Trophoblast cell (in vitro differentiated cells and primary cell): ENCODE results near the gene IRAG1.

Source experiments
- DNase-seq, 2 donors: peaks; one replicate each; pipeline ENCODE4 v3.0.0-alpha.2; 2016
- H2AFZ ChIP-seq: 2 replicates; pipeline ENCODE4 v1.6.1; 2013; ENCODE audit warnings: low read length, moderate library complexity, mild to moderate bottlenecking; ENCODE audit not compliant: insufficient read depth, poor library complexity
- H2AK5ac ChIP-seq: 2 replicates; pipeline ENCODE4 v1.6.1; 2013; ENCODE audit warnings: mild to moderate bottlenecking, low read length
- H2BK120ac ChIP-seq: 2 replicates; pipeline ENCODE4 v1.6.1; 2013; ENCODE audit warnings: low read length, mild to moderate bottlenecking, moderate library complexity; ENCODE audit not compliant: insufficient read depth, poor library complexity
- H2BK12ac ChIP-seq: 2 replicates; pipeline ENCODE4 v1.6.1; 2013; ENCODE audit warnings: mild to moderate bottlenecking, low read length, moderate library complexity
- H2BK5ac ChIP-seq: 2 replicates; pipeline ENCODE4 v1.6.1; 2013; ENCODE audit warnings: low read length, low read depth, moderate library complexity, mild to moderate bottlenecking; ENCODE audit not compliant: poor library complexity
- H3K14ac ChIP-seq: 2 replicates; pipeline ENCODE4 v1.6.1; 2013; ENCODE audit warnings: mild to moderate bottlenecking, low read length
- H3K18ac ChIP-seq: 2 replicates; pipeline ENCODE4 v1.6.1; 2013; ENCODE audit warnings: mild to moderate bottlenecking, low read length
- H3K23ac ChIP-seq: 2 replicates; pipeline ENCODE4 v1.6.1; 2013; ENCODE audit warnings: low read length
- H3K27ac ChIP-seq: 2 replicates; pipeline ENCODE4 v1.5.1; 2013; ENCODE audit warnings: low read depth, mild to moderate bottlenecking, inconsistent platforms, low read length, moderate library complexity
- H3K27me3 ChIP-seq: 2 replicates; pipeline ENCODE4 v1.6.1; 2013; ENCODE audit warnings: inconsistent platforms, mild to moderate bottlenecking, low read length, moderate library complexity; ENCODE audit not compliant: insufficient read depth
- H3K36me3 ChIP-seq, 2 experiments: 1 replicate in 1 of 2; 2 replicates in 1 of 2; pipeline ENCODE4 v1.6.1; 2013; ENCODE audit warnings: low read length in 2 of 2, mild to moderate bottlenecking in 2 of 2, moderate library complexity in 1 of 2; ENCODE audit not compliant: insufficient read depth in 2 of 2, control insufficient read depth in 1 of 2
- H3K4ac ChIP-seq: 2 replicates; pipeline ENCODE4 v1.6.1; 2013; ENCODE audit warnings: low read depth, mild to moderate bottlenecking, low read length, moderate library complexity
- H3K4me1 ChIP-seq, 2 experiments: 1 replicate in 1 of 2; 2 replicates in 1 of 2; pipeline ENCODE4 v1.6.1; 2013; ENCODE audit warnings: low read length in 2 of 2, mild to moderate bottlenecking in 2 of 2, moderate library complexity in 1 of 2; ENCODE audit not compliant: insufficient read depth in 2 of 2, control insufficient read depth in 1 of 2
- H3K4me2 ChIP-seq: 2 replicates; pipeline ENCODE4 v1.6.1; 2013; ENCODE audit warnings: inconsistent platforms, mild to moderate bottlenecking, low read length, moderate library complexity
- H3K4me3 ChIP-seq: 2 replicates; pipeline ENCODE4 v1.5.1; 2013; ENCODE audit warnings: mild to moderate bottlenecking, low read depth, low read length, inconsistent platforms
- H3K79me1 ChIP-seq: one replicate; pipeline ENCODE4 v1.6.1; 2013; ENCODE audit warnings: low read length
- H3K79me2 ChIP-seq: 2 replicates; pipeline ENCODE4 v1.6.1; 2013; ENCODE audit warnings: low read length, mild to moderate bottlenecking; ENCODE audit not compliant: control insufficient read depth, insufficient read depth, poor library complexity
- H3K9ac ChIP-seq: 2 replicates; pipeline ENCODE4 v1.6.1; 2013; ENCODE audit warnings: mild to moderate bottlenecking, low read length
- H3K9me3 ChIP-seq: 2 replicates; pipeline ENCODE4 v1.6.1; 2013; ENCODE audit warnings: low read depth, mild to moderate bottlenecking, control low read depth, inconsistent platforms, low read length; ENCODE audit not compliant: insufficient read depth
- H4K12ac ChIP-seq: 2 replicates; pipeline ENCODE4 v1.6.1; 2013; ENCODE audit warnings: low read depth, mild to moderate bottlenecking, low read length, moderate library complexity
- H4K8ac ChIP-seq: 2 replicates; pipeline ENCODE4 v1.6.1; 2013; ENCODE audit warnings: low read depth, mild to moderate bottlenecking, low read length, moderate library complexity
- H4K91ac ChIP-seq: one replicate; pipeline ENCODE4 v1.6.1; 2013; ENCODE audit warnings: low read depth, mild to moderate bottlenecking, low read length, moderate library complexity
- WGBS: extraction: QIAGEN DNeasy Blood & Tissue Kit; methylation state at CpG from one replicate; pipeline ENCODE4 v1.1.7; 2013; ENCODE audit warnings: missing lambda C conversion rate; ENCODE audit not compliant: insufficient read length, insufficient coverage; ENCODE audit errors: extremely low coverage; 5-methylcytosine and 5-hydroxymethylcytosine counted together

The IRAG1 gene

DNA sequence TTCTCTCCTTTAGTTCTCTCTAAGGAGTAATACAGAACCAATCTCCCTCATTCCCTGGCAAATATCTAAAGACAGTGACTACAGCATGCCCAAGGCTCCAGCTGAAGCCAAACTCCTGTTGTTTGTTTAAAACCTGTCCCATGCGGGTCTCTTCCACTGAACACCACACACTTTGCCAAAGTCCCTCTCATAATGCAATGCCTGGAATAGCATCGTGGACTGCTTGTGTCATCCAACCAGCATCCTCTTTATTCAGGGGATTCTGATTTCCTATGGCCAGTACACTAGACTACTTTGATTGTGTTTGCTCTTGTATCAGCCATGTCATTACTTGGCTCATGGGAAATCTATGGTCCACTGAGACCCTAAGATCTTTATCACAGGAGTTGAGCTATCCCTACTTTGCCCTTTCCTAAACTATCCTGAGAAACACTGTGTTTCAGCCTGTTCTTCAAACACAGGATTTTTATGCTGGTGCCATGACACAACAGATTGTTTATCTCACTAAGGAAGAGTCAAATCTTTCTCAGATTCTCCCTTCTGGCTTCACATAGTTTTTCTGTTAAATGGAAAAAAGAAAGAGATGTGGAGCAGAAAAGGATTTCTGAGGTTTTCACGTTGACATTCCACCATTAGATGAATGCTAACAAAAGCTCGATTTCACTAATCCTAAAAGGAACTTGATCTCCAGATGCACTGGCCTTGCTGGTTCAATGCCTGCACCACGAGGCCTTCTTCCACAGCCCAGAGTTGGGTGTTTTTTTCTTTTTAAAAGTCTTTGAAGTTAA lies 15.9 kb upstream of the IRAG1 start:
- no peaks in the 10 kb centered on the region for H3K79me1 ChIP-seq
- no peak overlapping the region for H2BK120ac ChIP-seq
- no CpG with 5 or more reads among the region's 5 CpGs for WGBS
- H3K79me2 ChIP-seq, result no peaks in the 10 kb centered on the region
- H4K12ac ChIP-seq, result no peak overlapping the region
- H3K18ac ChIP-seq, result no peak overlapping the region
- H3K9me3 ChIP-seq, result no peaks in the 10 kb centered on the region
- no peak overlapping the region for H2AK5ac ChIP-seq
- H3K36me3 ChIP-seq, result no peaks in the 10 kb centered on the region
- H4K8ac ChIP-seq, result no peak overlapping the region
- no peak overlapping the region for H3K4ac ChIP-seq
- no peak overlapping the region for H3K4me2 ChIP-seq
- no peak overlapping the region for H2BK5ac ChIP-seq
- DNase-seq, result peak; percentile 90 to 93
- no peak overlapping the region for H2BK12ac ChIP-seq
- H3K9ac ChIP-seq, result no peak overlapping the region
- H3K27me3 ChIP-seq, result no peaks in the 10 kb centered on the region
- no peaks in the 10 kb centered on the region for H3K4me1 ChIP-seq
- no peak overlapping the region for H2AFZ ChIP-seq
- no peak overlapping the region for H4K91ac ChIP-seq
- no peak overlapping the region for H3K23ac ChIP-seq
- no peak overlapping the region for H3K27ac ChIP-seq
- no peak overlapping the region for H3K14ac ChIP-seq
- no peak overlapping the region for H3K4me3 ChIP-seq

DNA sequence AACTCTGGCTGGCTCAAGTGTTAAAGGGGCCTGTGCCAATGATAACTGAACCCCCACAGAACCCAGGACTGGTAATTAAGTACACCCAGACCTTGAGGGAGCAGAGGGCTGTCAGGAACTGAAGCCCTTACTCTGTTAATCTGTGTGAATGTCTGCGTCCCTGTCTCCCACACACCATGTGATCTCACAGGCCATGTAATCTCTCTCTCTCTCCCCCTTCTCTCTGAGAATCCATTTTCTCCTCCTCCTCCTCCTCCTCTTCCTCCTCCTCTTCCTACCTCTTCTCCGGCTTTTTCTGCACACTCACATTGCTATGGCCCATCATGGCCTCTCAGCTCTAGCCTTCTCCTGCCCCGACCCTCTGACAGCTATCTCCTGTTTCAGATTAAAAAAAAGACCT lies 14.6 kb upstream of the IRAG1 start:
- no peak overlapping the region for H4K12ac ChIP-seq
- H3K9ac ChIP-seq, result no peak overlapping the region
- H3K27ac ChIP-seq, result no peak overlapping the region
- H3K79me1 ChIP-seq, result no peaks in the 10 kb centered on the region
- H4K91ac ChIP-seq, result no peak overlapping the region
- no peak overlapping the region for H2BK12ac ChIP-seq
- H3K4ac ChIP-seq, result no peak overlapping the region
- H3K9me3 ChIP-seq, result no peaks in the 10 kb centered on the region
- no peak overlapping the region for H3K14ac ChIP-seq
- H3K4me3 ChIP-seq, result no peak overlapping the region
- no peak overlapping the region for H2BK120ac ChIP-seq
- no CpG with 5 or more reads among the region's 3 CpGs for WGBS
- no peak overlapping the region for H4K8ac ChIP-seq
- no peak overlapping the region for H2AK5ac ChIP-seq
- no peak overlapping the region for H2BK5ac ChIP-seq
- no peaks in the 10 kb centered on the region for H3K36me3 ChIP-seq
- no peak overlapping the region for H3K23ac ChIP-seq
- no peaks in the 10 kb centered on the region for H3K27me3 ChIP-seq
- no peak overlapping the region for H2AFZ ChIP-seq
- DNase-seq, result no peak
- H3K4me2 ChIP-seq, result no peak overlapping the region
- no peaks in the 10 kb centered on the region for H3K79me2 ChIP-seq
- H3K4me1 ChIP-seq, result no peaks in the 10 kb centered on the region
- no peak overlapping the region for H3K18ac ChIP-seq

DNA sequence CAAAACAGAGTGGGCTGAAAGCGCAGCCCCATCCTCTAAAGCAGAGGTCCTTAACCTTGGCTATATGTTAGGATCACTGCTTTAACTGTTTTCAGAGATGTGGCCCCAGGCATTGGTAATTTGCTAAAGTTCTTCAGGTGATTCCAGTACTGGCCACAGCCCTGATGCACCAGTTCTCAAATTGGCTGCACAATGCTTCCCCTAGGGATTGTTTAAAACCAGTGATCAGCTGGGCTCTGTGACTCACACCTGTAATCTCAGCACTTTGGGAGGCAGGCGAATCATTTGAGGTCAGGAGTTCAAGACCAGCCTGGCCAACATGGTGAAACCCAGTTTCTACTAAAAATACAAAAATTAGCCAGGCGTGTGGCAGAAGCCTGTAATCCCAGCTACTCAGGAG lies 8.4 kb upstream of the IRAG1 start:
- H3K9ac ChIP-seq, result no peak overlapping the region
- no peak for DNase-seq
- H3K27ac ChIP-seq, result no peak overlapping the region
- H4K12ac ChIP-seq, result no peak overlapping the region
- H3K79me2 ChIP-seq, result no peaks in the 10 kb centered on the region
- no peak overlapping the region for H3K4me3 ChIP-seq
- H3K14ac ChIP-seq, result no peak overlapping the region
- no peak overlapping the region for H2BK12ac ChIP-seq
- H3K23ac ChIP-seq, result no peak overlapping the region
- H3K4me2 ChIP-seq, result no peak overlapping the region
- no peak overlapping the region for H2AK5ac ChIP-seq
- H3K27me3 ChIP-seq, result no peaks in the 10 kb centered on the region
- H2AFZ ChIP-seq, result no peak overlapping the region
- no peak overlapping the region for H3K4ac ChIP-seq
- no peaks in the 10 kb centered on the region for H3K36me3 ChIP-seq
- no peak overlapping the region for H2BK120ac ChIP-seq
- no peak overlapping the region for H4K8ac ChIP-seq
- WGBS, result no CpG with 5 or more reads among the region's 3 CpGs
- H3K9me3 ChIP-seq, result peaks cover 5% of the 10 kb centered on the region
- no peak overlapping the region for H4K91ac ChIP-seq
- H3K4me1 ChIP-seq, result no peaks in the 10 kb centered on the region
- H3K18ac ChIP-seq, result no peak overlapping the region
- no peak overlapping the region for H2BK5ac ChIP-seq
- no peaks in the 10 kb centered on the region for H3K79me1 ChIP-seq

DNA sequence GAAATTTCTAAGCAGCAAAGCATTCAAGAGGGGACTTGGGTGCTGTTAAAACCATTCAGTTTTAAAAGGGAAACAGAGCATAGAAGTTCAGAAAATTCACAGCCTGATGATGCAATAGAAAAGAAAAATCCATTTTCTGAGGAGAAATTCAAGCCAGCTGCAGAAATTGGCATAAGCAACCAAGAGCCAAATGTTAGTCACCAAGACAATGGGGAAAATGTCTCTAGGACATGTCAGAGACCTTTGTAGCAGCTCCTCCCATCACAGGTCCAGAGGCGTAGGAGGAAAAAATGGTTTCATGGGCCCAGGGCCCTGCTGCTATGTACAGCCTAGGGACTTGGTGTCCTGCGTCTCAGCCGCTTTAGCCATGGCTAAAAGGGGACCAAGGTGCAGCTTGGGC lies 5.5 kb upstream of the IRAG1 start:
- Histone ChIP-seq H4K91ac (no peak overlapping the region), H2BK5ac (no peak overlapping the region), H3K4me3 (no peak overlapping the region), H3K23ac (no peak overlapping the region), H3K9ac (no peak overlapping the region), H2AFZ (no peak overlapping the region), H4K8ac (no peak overlapping the region), H3K27me3 (no peaks in the 10 kb centered on the region), H3K4me2 (no peak overlapping the region), H2BK120ac (no peak overlapping the region), H3K14ac (no peak overlapping the region), H3K27ac (no peak overlapping the region), H3K4me1 (no peaks in the 10 kb centered on the region), H4K12ac (no peak overlapping the region), H3K79me2 (no peaks in the 10 kb centered on the region), H3K79me1 (no peaks in the 10 kb centered on the region), H3K4ac (no peak overlapping the region), H3K9me3 (peaks cover 5% of the 10 kb centered on the region), H2BK12ac (no peak overlapping the region), H2AK5ac (no peak overlapping the region), H3K36me3 (no peaks in the 10 kb centered on the region), H3K18ac (no peak overlapping the region)
- no CpG with 5 or more reads among the region's 3 CpGs for WGBS
- DNase-seq, result no peak
